H54 (cell line): ENCODE results near the gene PLS3.
"Not testable (repeated sequence)": the region's sequence is repeated elsewhere in the genome, so short reads cannot be mapped to it uniquely, and the experiment has no call there.

ENCODE experiments used
- DNase-seq: peaks from one replicate; pipeline ENCODE4 v3.0.0; 2011; ENCODE audit warnings: low spot score, mixed read lengths; ENCODE audit not compliant: insufficient read length
- FAIRE-seq: peaks from 3 replicates; lab custom pipeline; 2011; peaks lifted over from hg19 to GRCh38; lab: Jason Lieb, UNC
- POLR2A ChIP-seq: IDR thresholded peaks from 2 replicates; pipeline ENCODE4 v1.6.1; 2011; ENCODE audit warnings: low read depth, mild to moderate bottlenecking, low read length

PLS3 gene

DNA sequence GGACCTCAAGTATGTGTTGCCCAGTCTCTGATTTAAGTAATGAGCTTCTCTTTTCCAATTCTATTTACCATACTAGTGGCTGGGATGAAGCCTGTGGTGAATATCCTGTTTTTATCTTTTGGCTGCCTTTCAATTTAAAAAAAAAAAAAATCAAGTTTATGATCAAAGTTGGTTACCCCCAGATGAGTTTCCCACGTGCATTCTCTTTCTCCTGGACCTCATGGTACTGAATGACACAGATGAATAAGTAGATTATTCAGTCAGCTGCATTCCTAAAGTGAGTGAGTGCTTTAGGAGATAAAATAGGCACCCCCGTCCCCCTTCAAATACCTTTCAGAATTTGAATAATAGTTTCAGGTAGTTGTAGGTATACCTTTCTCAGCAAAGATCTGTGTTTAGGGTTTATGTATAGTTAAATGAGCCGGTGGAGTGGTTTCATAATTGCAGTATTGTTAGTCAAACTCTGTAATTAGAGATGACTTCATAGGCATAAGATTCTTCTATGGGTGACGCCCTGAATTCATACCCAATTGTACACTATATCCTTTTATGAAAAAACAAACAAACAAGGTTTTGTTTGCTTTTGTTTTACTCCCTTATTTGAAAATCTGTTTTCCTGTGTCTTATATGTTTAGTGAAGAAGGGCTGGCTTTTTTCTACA, 41.9 kb downstream of the PLS3 start:
- DNase-seq: no peak
- no peak for FAIRE-seq
- TF ChIP-seq POLR2A: no peak

GRCh38 chrX:115603534-115604074, 42.6 kb downstream of the PLS3 start:
- no peak for DNase-seq
- no peak for FAIRE-seq
- TF ChIP-seq POLR2A: no peak

DNA sequence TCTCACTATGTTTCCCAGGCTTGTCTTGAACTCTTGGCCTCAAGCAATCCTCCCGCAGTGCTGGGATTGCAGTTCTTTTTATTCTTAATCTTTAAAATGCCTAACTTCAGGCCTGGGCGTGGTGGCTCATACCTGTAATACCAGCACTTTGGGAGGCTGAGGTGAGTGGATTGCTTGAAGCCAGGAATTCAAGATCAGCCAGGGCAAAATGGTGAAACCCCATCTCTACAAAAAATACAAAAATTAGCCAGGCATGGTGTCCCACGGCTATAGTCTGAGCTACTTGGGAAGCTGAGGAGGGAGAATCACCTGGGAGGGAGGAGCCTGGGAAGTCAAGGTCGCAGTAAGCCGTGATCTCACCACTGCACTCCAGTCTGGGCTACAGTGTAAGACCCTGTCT, 45.9 kb downstream of the PLS3 start:
- FAIRE-seq: no peak
- no peak for TF ChIP-seq POLR2A

DNA sequence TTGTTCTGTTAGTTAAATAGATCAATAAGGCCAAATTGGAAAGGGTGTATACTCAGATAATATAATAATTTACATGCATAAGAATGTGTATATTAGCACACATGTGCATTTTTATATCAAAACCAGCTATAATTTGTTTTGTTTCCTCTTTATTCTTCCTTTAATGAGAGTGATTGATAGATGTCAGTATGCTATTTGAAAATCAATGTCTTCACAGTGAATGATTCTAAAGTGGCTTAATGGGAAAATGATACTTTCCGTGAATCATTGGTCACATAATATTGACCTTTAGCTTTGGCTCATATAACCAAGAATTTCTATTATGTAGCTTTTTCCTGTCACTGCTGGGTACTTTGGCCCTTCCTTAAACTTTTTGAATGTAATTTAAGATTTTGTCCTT, 48.6 kb downstream of the PLS3 start:
- DNase-seq: no peak
- FAIRE-seq: no peak
- no peak for TF ChIP-seq POLR2A

More for the DNA sequence above, 45.9 kb downstream of the PLS3 start:
- no peak for DNase-seq

GRCh38 chrX:115616943-115617563, 56.1 kb downstream of the PLS3 start:
- DNase-seq (peak; percentile 17), FAIRE-seq (peak; percentile 96)
- TF ChIP-seq POLR2A: no peak

GRCh38 chrX:115622534-115622933, 61.6 kb downstream of the PLS3 start:
- FAIRE-seq (no peak), DNase-seq (no peak)
- no peak for TF ChIP-seq POLR2A

DNA sequence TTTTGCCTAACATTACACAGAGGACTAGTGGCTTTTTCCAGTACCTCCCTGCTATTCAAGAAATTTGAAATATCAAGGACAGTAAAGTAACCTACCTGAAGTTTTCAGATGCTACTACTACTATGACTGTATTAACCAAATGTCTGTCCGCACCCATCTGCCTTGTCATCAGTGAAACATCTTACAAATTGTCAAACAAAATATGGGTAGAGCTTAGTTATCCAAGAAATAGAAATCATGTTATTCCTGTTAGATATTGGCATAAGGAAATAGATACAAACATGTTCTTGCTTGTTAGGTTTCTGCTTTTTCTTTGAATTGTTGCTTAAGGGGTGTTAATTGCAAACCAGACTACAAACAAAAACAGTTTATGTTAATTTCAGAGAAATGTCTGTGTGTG, 63.9 kb downstream of the PLS3 start:
- no peak for TF ChIP-seq POLR2A
- FAIRE-seq (no peak), DNase-seq (no peak)

DNA sequence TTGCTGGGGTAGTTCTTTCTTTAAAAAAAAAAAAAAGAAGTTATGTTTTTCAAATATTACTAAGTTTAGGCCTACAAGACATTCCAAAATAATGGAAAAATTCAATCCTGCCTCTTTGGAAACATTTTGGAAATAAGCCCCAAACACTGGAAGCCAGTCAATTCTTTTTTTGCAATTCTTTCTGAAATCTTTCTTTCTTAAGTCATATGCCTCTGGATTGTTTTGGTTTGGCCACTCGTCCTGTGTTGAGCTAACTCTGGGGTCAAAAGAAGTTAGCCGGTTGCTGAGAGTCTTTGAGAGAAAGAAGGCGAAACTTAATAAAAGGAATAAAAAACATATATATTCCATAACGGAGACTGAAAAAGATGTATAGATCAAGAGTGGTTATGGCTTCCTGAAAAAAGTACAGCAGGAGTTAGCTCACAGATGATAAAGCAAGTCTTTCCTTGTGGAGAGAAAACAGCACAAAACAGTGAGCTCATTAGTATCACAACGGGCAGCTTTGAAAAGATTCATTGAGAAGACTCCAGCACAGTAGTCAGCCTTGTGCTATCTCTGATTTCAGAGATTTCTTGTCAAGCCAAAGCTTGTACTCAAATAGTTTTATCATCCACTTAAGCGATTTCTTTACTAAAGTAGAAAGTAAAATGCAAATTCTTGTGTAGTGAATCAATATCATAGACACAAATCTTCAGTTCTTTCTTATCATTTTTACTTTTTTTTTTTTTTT, 64.8 kb downstream of the PLS3 start:
- FAIRE-seq (no peak), DNase-seq (no peak)
- no peak for TF ChIP-seq POLR2A

GRCh38 chrX:115630204-115630603, 69.2 kb downstream of the PLS3 start:
- TF ChIP-seq POLR2A: no peak
- DNase-seq: no peak
- FAIRE-seq: no peak

DNA sequence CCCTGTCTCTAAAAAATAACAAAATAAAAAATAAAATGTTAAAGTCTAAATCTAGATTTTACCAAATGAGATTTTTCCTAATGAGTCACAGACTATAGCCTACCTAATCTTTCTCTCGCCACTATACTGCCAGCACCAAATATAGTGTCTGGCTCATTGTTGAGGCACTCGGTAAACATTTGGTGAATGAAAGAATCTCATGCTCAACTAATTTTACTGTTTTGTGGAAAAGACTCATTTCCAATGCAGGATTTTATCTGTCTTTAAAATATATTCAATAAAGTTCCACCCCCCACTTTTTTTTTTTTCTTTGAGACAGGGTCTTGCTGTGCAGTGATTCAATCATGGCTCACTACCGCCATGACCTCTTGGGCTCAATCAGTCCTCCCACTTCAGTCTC, 71.5 kb downstream of the PLS3 start:
- TF ChIP-seq POLR2A: no peak
- no peak for DNase-seq
- no peak for FAIRE-seq

GRCh38 chrX:115633397-115633796, 72.4 kb downstream of the PLS3 start:
- DNase-seq, FAIRE-seq: not testable (repeated sequence)

DNA sequence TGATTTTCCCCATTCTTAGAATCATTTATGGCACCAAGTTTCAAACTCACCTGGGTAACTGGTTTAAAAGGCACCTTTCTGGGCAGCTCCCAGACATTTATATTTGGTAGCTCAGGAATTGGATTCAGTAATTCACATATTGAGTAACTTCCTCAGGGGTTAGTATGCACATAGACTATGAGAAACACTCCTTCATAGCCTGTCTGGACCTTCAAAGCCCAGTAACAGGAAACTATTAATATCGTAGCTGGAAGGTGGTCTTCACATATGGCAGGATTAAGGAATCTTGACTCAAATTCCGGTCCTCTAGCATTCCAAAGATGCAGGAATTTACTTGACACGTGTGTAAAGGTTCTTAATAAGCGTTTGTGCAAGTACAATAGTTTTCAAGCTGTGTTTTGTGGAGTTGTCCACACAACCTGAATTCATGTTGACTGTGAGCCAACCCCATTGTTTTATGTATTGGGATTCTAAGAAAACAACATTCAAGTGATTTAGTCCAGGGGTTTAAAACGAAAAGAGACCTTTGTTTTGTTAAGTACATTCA, 78.4 kb downstream of the PLS3 start:
- TF ChIP-seq POLR2A: no peak
- FAIRE-seq (no peak), DNase-seq (no peak)

DNA sequence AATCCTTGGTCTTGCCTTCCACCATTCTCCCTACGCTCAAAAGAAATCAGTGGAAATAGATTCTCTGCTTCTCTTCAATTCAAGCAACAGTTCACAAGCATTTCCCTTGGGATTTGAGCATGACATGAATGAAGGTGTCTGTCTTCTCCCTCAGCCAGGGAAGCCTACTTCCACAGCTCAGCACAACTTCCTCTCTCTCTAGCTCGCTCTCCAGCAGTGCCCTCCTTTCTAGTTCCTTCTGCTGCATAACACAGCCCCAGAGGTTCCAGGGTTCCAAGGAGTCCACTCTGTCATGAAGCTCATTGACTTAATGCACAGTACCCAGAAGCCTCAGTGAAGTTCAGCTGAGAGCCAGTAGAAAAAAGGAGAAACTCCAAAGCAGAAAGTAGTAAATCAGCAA, 81.3 kb downstream of the PLS3 start:
- FAIRE-seq (no peak), DNase-seq (no peak)
- no peak for TF ChIP-seq POLR2A
